IPS-18c (cell line): ENCODE measurements around the gene CAV2.
"Not testable (repeated sequence)": the region's sequence is repeated elsewhere in the genome, so short reads cannot be mapped to it uniquely, and the experiment has no call there.

Source experiments
- H3K4me3 ChIP-seq: 2 replicates; pipeline ENCODE4 v1.7.0; 2013; ENCODE audit warnings: low read depth, mild to moderate bottlenecking, low read length, moderate library complexity; ENCODE audit not compliant: insufficient read depth
- H3K9me3 ChIP-seq: one replicate; pipeline ENCODE4 v1.6.1; 2013; ENCODE audit warnings: mild to moderate bottlenecking, low read length, moderate library complexity; ENCODE audit not compliant: control insufficient read depth, insufficient read depth

The CAV2 gene

GRCh38 chr7:116499168-116500077 is at the start of gene CAV2:
TSS of gene CAV2 (plus strand) at chr7:116499738. CDS start at chr7:116499782, 44 bp downstream.
- Histone ChIP-seq H3K9me3 (no peaks in the 10 kb centered on the region), H3K4me3 (peak within 1 kb of the TSS; percentile 67)

GRCh38 chr7:116449950-116450349 is 49.6 kb upstream of the CAV2 start:
- H3K4me3 ChIP-seq = no peak overlapping the region

GRCh38 chr7:116451957-116452729 is 47.4 kb upstream of the CAV2 start:
- no peak overlapping the region for H3K4me3 ChIP-seq
- H3K9me3 ChIP-seq = no peaks in the 10 kb centered on the region

More at GRCh38 chr7:116449950-116450349, 49.6 kb upstream of the CAV2 start:
- H3K9me3 ChIP-seq = no peaks in the 10 kb centered on the region

GRCh38 chr7:116454377-116454776 is 45.2 kb upstream of the CAV2 start:
- no peak overlapping the region for H3K4me3 ChIP-seq

GRCh38 chr7:116455009-116455408 is 44.5 kb upstream of the CAV2 start:
- Histone ChIP-seq H3K4me3 (no peak overlapping the region), H3K9me3 (no peaks in the 10 kb centered on the region)

More at GRCh38 chr7:116454377-116454776, 45.2 kb upstream of the CAV2 start:
- no peaks in the 10 kb centered on the region for H3K9me3 ChIP-seq

- H3K4me3 ChIP-seq = no peak overlapping the region
- no peaks in the 10 kb centered on the region for H3K9me3 ChIP-seq
Measured at GRCh38 chr7:116455499-116455898, 44.0 kb upstream of the CAV2 start.

- Histone ChIP-seq H3K4me3 (no peak overlapping the region), H3K9me3 (no peaks in the 10 kb centered on the region)
Measured at GRCh38 chr7:116461500-116461899, 38.0 kb upstream of the CAV2 start.

GRCh38 chr7:116463956-116464355 is 35.6 kb upstream of the CAV2 start:
- Histone ChIP-seq H3K4me3 (no peak overlapping the region), H3K9me3 (no peaks in the 10 kb centered on the region)

GRCh38 chr7:116464375-116464774 is 35.2 kb upstream of the CAV2 start:
- no peak overlapping the region for H3K4me3 ChIP-seq
- no peaks in the 10 kb centered on the region for H3K9me3 ChIP-seq

- Histone ChIP-seq H3K9me3 (no peaks in the 10 kb centered on the region), H3K4me3 (no peak overlapping the region)
Measured at GRCh38 chr7:116465125-116465524, 34.4 kb upstream of the CAV2 start.

GRCh38 chr7:116468534-116468933 is 31.0 kb upstream of the CAV2 start:
- Histone ChIP-seq H3K9me3 (no peaks in the 10 kb centered on the region), H3K4me3 (no peak overlapping the region)

GRCh38 chr7:116477625-116478024 is 21.9 kb upstream of the CAV2 start:
- Histone ChIP-seq H3K4me3 (no peak overlapping the region), H3K9me3 (no peaks in the 10 kb centered on the region)

GRCh38 chr7:116478834-116479233 is 20.7 kb upstream of the CAV2 start:
- Histone ChIP-seq H3K4me3 (no peak overlapping the region), H3K9me3 (no peaks in the 10 kb centered on the region)

- Histone ChIP-seq H3K4me3 (no peak overlapping the region), H3K9me3 (no peaks in the 10 kb centered on the region)
Measured at GRCh38 chr7:116483271-116483942, 16.1 kb upstream of the CAV2 start.

- not testable (repeated sequence) for H3K4me3 ChIP-seq, H3K9me3 ChIP-seq
Measured at GRCh38 chr7:116484389-116484788, 15.1 kb upstream of the CAV2 start.

GRCh38 chr7:116487907-116488521 is 11.5 kb upstream of the CAV2 start:
- Histone ChIP-seq H3K9me3 (no peaks in the 10 kb centered on the region), H3K4me3 (no peak overlapping the region)

- H3K9me3 ChIP-seq = no peaks in the 10 kb centered on the region
- H3K4me3 ChIP-seq = no peak overlapping the region
Measured at GRCh38 chr7:116490351-116490750, 9.2 kb upstream of the CAV2 start.
